Measurements from ENCODE around the gene RMP24. TPM values are rescaled to one million over a fixed set of nuclear protein-coding genes. Genes with fewer than 3 reads are reported as not detected.
A peak's percentile ranks its signal among the peaks of the same experiment; 100 is the strongest.

Gene RMP24

GRCh38 chr18:36028859-36029258 lies 56.4 kb downstream of the RMP24 start:
- ATAC-seq (peak; percentile 33), DNase-seq (no peak)
- no peak overlapping the region for H3K4me3 ChIP-seq
- intact Hi-C loops (cut with DNase I) = no loop called here
- peaks cover 5% of the 10 kb centered on the region for H3K4me1 ChIP-seq
- H3K27me3 ChIP-seq = no peaks in the 10 kb centered on the region
- H3K36me3 ChIP-seq = peaks cover 30% of the 10 kb centered on the region
- TF ChIP-seq CTCF (IDR thresholded peaks at IDR 0.05) = no peak
- no peaks in the 10 kb centered on the region for H3K9me3 ChIP-seq
- H3K27ac ChIP-seq = no peak overlapping the region

Small RNA genes lying within 50 kb of the gene (microRNA-seq; reads per million reads assigned to microRNA genes)
- gene MIR3929 (ENCODE audit: borderline microRNAs expressed) = not detected

Other genes starting within 250 kb of the RMP24 start
- gene RPRD1A, start 94.9 kb downstream of the RMP24 start, total RNA-seq = 45.4 TPM
- gene SLC39A6, start 156.7 kb downstream of the RMP24 start, total RNA-seq = 24.3 TPM
- 69.0 TPM for gene ELP2, start 157.2 kb downstream of the RMP24 start, total RNA-seq
- 5.0 TPM for gene MOCOS, start 214.8 kb downstream of the RMP24 start, total RNA-seq

All from upper lobe of right lung (tissue), 1 donor.